ENCODE measurements around the gene PDE6B. TPM values are rescaled to one million over a fixed set of nuclear protein-coding genes. Genes with fewer than 3 reads are reported as not detected.

PDE6B gene
- polyA plus RNA-seq, 2 of the 4 experiments (the other 2 are of a cell fraction), result not detected

DNA sequence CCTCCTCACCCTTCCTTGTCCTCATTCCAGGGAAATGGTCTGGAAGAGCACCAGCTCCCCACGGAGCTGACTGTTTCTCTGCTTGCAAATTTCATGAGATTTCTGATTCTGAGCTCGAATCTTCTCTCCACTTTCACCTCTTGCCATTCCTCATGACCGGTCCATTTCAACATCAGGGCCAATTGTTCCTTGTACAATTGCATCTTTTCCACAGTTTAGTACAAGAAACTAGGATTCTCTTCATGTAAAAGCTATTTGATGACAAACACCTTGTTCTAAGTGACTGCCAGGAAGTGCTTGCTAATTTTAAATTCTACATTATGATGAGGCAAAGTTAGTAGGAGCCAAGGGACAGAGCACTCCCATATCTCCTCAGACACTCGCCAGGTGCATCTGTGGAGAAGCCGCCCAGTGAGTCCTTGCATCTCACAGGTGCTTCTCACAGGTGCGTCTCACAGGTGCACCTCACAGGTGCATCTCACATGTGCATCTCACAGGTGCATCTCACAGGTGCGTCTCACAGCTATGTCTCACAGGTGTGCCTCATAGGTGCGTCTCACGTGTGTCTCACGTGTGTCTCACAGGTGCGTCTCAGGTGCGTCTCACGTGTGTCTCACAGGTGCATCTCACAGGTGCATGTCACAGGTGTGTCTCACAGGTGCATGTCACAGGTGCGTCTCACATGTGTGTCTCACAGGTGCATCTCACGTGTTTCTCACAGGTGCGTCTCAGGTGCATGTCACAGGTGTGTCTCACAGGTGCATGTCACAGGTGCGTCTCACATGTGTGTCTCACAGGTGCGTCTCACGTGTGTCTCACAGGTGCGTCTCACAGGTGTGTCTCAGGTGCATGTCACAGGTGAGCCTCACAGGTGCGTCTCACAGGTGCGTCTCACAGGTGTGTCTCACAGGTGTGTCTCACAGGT lies 3.0 kb upstream of the PDE6B start:
- Histone ChIP-seq H3K4me1 (no peaks in the 10 kb centered on the region), H3K4me3 (no peak overlapping the region), H3K27ac (no peak overlapping the region), H3K9me3 (no peaks in the 10 kb centered on the region), H3K4me2 (no peak overlapping the region)
- no peak for ATAC-seq
- ChIA-PET CTCF (interaction anchor here (0.9 kb wide), 1 partner anchor 18 kb away, joined by 3 read pairs; no protein-coding TSS in a partner anchor), POLR2A (no interaction called here)
- 52% methylated on average over 16 of the region's 22 CpGs for WGBS (ENCODE audit: missing lambda C conversion rate)
- no peak for TF ChIP-seq RNF2 (IDR thresholded peaks at IDR 0.05; ENCODE audit: borderline replicate concordance, low read depth)
- no peak for TF ChIP-seq HDAC2 (IDR thresholded peaks at IDR 0.05)
- TF ChIP-seq ESRRA (IDR thresholded peaks at IDR 0.05; ENCODE audit: borderline replicate concordance, low read length), result no peak
- TF ChIP-seq EHMT2 (IDR thresholded peaks at IDR 0.05; ENCODE audit: low read depth), result no peak
- no peak for TF ChIP-seq JUN (IDR thresholded peaks at IDR 0.05)
- no peak for TF ChIP-seq NFE2L2 (conservative IDR thresholded peaks at IDR 0.05; ENCODE audit: low read length)
- TF ChIP-seq CBX8 (IDR thresholded peaks at IDR 0.05), result no peak
- no peak for TF ChIP-seq HES2 (IDR thresholded peaks at IDR 0.05)
- no peak for TF ChIP-seq SREBF2 (IDR thresholded peaks at IDR 0.05)
- no peak for TF ChIP-seq PHF8 (IDR thresholded peaks at IDR 0.05; ENCODE audit: borderline replicate concordance, low read depth)
- no peak for TF ChIP-seq HEYL (CRISPR knock-in tag; IDR thresholded peaks at IDR 0.05)
- no peak for TF ChIP-seq HOXA7 (CRISPR knock-in tag; IDR thresholded peaks at IDR 0.05)
- TF ChIP-seq RFX5 (IDR thresholded peaks at IDR 0.05), result no peak
- TF ChIP-seq CEBPB (IDR thresholded peaks at IDR 0.05), result no peak
- no peak for TF ChIP-seq GATA3 (IDR thresholded peaks at IDR 0.05; ENCODE audit: borderline replicate concordance)
- FAIRE-seq, result no peak
- DNase-seq (ENCODE audit: low read depth in 1 of 2, low spot score in 1 of 2), result no peak

DNA sequence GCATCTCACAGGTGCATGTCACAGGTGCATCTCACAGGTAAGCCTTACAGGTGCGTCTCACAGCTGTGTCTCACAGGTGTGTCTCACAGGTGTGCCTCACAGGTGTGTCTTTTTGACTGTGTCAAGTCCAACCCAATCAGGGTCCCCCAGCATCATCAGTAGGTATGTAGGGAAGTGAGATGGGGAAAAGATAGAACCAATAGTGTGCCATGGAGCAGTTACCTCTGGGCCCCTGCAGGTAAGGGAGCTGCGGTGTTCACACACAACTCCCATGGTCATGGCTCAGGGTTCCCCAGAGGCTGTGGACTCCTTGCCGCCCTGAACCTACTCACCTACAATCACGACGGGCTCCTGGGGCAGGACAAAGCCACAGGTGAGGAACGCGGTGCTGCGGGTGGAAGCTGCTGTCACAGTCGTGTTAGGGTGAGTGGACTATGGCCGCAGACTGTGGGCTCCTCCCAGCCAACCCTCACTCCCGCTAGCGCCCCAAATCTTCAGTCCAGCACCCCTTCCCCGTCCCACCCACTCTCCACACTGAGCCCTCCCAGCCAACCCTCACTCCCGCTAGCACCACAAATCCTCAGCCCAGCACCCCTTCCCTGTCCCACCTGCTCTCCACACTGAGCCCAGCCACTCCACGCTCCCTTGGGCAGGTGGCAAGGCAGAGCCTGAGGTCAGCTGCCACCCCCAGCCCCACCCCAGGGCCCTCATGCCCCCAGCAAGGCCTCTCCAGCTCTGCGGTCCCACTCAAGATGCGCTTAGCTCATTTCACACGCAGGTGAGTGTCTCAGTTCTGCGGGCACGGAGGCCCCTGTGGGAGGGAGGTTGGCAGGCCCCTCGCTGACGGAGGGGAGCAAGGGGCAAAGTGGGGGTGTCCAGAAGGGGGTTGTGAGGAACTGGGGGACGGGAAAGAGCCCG lies 2.1 kb upstream of the PDE6B start:
- ATAC-seq, result no peak
- ChIA-PET CTCF (no interaction called here), POLR2A (no interaction called here)
- H3K27ac ChIP-seq, result no peak overlapping the region
- no peak overlapping the region for H3K4me3 ChIP-seq
- H3K9me3 ChIP-seq, result no peaks in the 10 kb centered on the region
- FAIRE-seq, result no peak
- H3K4me2 ChIP-seq, result no peak overlapping the region
- DNase-seq (ENCODE audit: low read depth in 1 of 2, low spot score in 1 of 2), result no peak
- no peaks in the 10 kb centered on the region for H3K4me1 ChIP-seq
- no peak for TF ChIP-seq HMGXB4 (CRISPR knock-in tag; IDR thresholded peaks at IDR 0.05; ENCODE audit: borderline replicate concordance)
- TF ChIP-seq ESRRA (IDR thresholded peaks at IDR 0.05; ENCODE audit: borderline replicate concordance, low read length), result no peak
- no peak for TF ChIP-seq MAFK (IDR thresholded peaks at IDR 0.05; ENCODE audit: partially characterized antibody)
- 61% methylated on average over 15 of the region's 24 CpGs for WGBS (ENCODE audit: missing lambda C conversion rate)

- Histone ChIP-seq H3K9me3 (no peaks in the 10 kb centered on the region), H3K4me3 (no peak overlapping the region), H3K4me2 (no peak overlapping the region), H3K27ac (no peak overlapping the region), H3K4me1 (no peaks in the 10 kb centered on the region)
- FAIRE-seq (no peak), ATAC-seq (no peak), DNase-seq (ENCODE audit: low read depth in 1 of 2, low spot score in 1 of 2) (no peak)
- ChIA-PET CTCF (interaction anchor here (0.9 kb wide), 1 partner anchor 19 kb away, joined by 3 read pairs; no protein-coding TSS in a partner anchor), POLR2A (no interaction called here)
- no peak for TF ChIP-seq RAD21 (conservative IDR thresholded peaks at IDR 0.05 in 1 of 2, IDR thresholded peaks at IDR 0.05 in 1 of 2)
- TF ChIP-seq KDM1A (IDR thresholded peaks at IDR 0.05; ENCODE audit: low read depth), result no peak
- TF ChIP-seq POLR2A (IDR thresholded peaks at IDR 0.05; ENCODE audit: low read length), result no peak
- no peak for TF ChIP-seq EP300 (IDR thresholded peaks at IDR 0.05)
- TF ChIP-seq HOXB5 (CRISPR knock-in tag; IDR thresholded peaks at IDR 0.05), result no peak
- TF ChIP-seq JUNB (IDR thresholded peaks at IDR 0.05), result no peak
- TF ChIP-seq E2F6 (IDR thresholded peaks at IDR 0.05; ENCODE audit: borderline replicate concordance, low read depth), result no peak
- no peak for TF ChIP-seq MYC (IDR thresholded peaks at IDR 0.05; ENCODE audit: borderline replicate concordance, low read length)
- TF ChIP-seq ZNF302 (CRISPR knock-in tag; IDR thresholded peaks at IDR 0.05), result no peak
- TF ChIP-seq TP53 (CRISPR knock-in tag; IDR thresholded peaks at IDR 0.05), result no peak
- TF ChIP-seq HDAC2 (IDR thresholded peaks at IDR 0.05), result no peak
- no peak for TF ChIP-seq PHF8 (IDR thresholded peaks at IDR 0.05; ENCODE audit: borderline replicate concordance, low read depth)
- no peak for TF ChIP-seq JUN (IDR thresholded peaks at IDR 0.05)
- TF ChIP-seq ZFP36 (IDR thresholded peaks at IDR 0.05; ENCODE audit: borderline replicate concordance, partially characterized antibody), result no peak
- TF ChIP-seq RCOR1 (IDR thresholded peaks at IDR 0.05; ENCODE audit: low read depth, low read length), result no peak
- TF ChIP-seq CBX2 (IDR thresholded peaks at IDR 0.05; ENCODE audit: borderline replicate concordance, low read depth), result no peak
- 45% methylated on average over 21 of the region's 29 CpGs for WGBS (ENCODE audit: missing lambda C conversion rate)
Observed at GRCh38 chr4:623914-624566, 1.3 kb upstream of the PDE6B start.
